ENCODE results near the gene GRIN3B. TPM values are rescaled to one million over a fixed set of nuclear protein-coding genes. Genes with fewer than 3 reads are reported as not detected.
A peak's percentile ranks its signal among the peaks of the same experiment; 100 is the strongest.

Gene GRIN3B
- total and polyA plus RNA-seq, 9 of the 15 experiments (the other 6 are each of a cell fraction or from before 2014, with no cell fraction given) = 0.06 to 0.95 (median 0.19) TPM; not detected in 6

DNA sequence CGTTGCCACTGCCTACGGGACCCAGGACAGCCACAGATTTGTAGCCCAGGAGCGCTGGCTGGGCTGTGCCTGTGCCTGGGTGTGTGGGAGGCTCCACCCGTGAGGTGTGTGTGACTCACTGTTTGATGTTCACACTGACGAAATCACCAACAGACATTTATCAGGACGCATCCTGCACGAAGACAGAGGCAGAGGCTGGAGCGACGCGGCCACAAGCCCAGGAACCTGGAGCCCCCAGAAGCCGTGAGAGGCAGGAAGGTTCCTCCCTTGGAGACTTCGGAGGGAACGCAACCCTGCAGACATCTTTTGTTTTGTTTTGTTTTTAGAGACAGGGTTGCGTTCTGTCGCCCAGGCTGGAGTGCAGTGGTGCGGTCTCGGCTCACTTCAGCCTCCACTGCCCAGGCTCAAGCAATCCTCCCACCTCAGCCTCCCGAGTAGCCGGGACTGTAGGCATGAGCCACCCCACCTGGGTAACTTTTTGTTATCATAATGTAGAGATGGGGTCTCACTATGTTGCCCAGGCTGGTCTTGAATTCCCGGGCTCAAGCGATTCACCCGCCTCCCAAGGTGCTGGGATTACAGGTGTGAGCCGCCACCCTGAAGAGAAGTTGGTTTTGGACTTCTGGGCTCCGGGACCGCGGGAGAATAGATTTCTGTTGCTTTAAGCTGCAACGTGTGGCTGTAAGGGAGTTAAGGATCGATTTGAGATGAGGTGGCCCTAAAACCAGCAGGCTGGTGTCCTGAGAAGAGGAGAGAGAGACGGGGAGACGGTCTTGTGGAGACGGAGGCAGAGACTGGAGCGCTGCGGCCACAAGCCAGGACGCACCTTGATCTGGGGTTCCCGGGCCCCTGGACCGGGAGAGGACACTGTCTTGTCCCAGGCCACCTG, 41.0 kb upstream of the GRIN3B start (continued):
- no peak for TF ChIP-seq FOXK2 (conservative IDR thresholded peaks at IDR 0.05 in 1 of 2, IDR thresholded peaks at IDR 0.05 in 1 of 2; ENCODE audit: low read depth in 2 of 2)
- peak; percentile 91 for TF ChIP-seq ZNF121 (CRISPR knock-in tag; conservative IDR thresholded peaks at IDR 0.05)
- TF ChIP-seq GATAD2A (IDR thresholded peaks at IDR 0.05) = no peak
- TF ChIP-seq, protein P1, sequence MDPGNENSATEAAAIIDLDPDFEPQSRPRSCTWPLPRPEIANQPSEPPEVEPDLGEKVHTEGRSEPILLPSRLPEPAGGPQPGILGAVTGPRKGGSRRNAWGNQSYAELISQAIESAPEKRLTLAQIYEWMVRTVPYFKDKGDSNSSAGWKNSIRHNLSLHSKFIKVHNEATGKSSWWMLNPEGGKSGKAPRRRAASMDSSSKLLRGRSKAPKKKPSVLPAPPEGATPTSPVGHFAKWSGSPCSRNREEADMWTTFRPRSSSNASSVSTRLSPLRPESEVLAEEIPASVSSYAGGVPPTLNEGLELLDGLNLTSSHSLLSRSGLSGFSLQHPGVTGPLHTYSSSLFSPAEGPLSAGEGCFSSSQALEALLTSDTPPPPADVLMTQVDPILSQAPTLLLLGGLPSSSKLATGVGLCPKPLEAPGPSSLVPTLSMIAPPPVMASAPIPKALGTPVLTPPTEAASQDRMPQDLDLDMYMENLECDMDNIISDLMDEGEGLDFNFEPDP (CRISPR knock-in tag; IDR thresholded peaks at IDR 0.05) = no peak
- TF ChIP-seq DPF2 (IDR thresholded peaks at IDR 0.05) = peak; percentile 92
- TF ChIP-seq, protein P2, sequence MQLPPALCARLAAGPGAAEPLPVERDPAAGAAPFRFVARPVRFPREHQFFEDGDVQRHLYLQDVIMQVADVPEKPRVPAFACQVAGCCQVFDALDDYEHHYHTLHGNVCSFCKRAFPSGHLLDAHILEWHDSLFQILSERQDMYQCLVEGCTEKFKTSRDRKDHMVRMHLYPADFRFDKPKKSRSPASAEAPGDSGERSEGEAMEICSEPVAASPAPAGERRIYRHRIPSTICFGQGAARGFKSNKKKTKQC (CRISPR knock-in tag; IDR thresholded peaks at IDR 0.05) = no peak
- TF ChIP-seq RBM25 (IDR thresholded peaks at IDR 0.05; ENCODE audit: low read depth, low read length, severe bottlenecking) = no peak
- peak; percentile 75 for TF ChIP-seq JUNB (CRISPR knock-in tag; conservative IDR thresholded peaks at IDR 0.05)
- no peak for TF ChIP-seq POLR2AphosphoS2 (IDR thresholded peaks at IDR 0.05; ENCODE audit: low read length)
- TF ChIP-seq, protein P3, sequence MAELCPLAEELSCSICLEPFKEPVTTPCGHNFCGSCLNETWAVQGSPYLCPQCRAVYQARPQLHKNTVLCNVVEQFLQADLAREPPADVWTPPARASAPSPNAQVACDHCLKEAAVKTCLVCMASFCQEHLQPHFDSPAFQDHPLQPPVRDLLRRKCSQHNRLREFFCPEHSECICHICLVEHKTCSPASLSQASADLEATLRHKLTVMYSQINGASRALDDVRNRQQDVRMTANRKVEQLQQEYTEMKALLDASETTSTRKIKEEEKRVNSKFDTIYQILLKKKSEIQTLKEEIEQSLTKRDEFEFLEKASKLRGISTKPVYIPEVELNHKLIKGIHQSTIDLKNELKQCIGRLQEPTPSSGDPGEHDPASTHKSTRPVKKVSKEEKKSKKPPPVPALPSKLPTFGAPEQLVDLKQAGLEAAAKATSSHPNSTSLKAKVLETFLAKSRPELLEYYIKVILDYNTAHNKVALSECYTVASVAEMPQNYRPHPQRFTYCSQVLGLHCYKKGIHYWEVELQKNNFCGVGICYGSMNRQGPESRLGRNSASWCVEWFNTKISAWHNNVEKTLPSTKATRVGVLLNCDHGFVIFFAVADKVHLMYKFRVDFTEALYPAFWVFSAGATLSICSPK (IDR thresholded peaks at IDR 0.05; ENCODE audit: borderline replicate concordance) = no peak
- TF ChIP-seq, protein P4, sequence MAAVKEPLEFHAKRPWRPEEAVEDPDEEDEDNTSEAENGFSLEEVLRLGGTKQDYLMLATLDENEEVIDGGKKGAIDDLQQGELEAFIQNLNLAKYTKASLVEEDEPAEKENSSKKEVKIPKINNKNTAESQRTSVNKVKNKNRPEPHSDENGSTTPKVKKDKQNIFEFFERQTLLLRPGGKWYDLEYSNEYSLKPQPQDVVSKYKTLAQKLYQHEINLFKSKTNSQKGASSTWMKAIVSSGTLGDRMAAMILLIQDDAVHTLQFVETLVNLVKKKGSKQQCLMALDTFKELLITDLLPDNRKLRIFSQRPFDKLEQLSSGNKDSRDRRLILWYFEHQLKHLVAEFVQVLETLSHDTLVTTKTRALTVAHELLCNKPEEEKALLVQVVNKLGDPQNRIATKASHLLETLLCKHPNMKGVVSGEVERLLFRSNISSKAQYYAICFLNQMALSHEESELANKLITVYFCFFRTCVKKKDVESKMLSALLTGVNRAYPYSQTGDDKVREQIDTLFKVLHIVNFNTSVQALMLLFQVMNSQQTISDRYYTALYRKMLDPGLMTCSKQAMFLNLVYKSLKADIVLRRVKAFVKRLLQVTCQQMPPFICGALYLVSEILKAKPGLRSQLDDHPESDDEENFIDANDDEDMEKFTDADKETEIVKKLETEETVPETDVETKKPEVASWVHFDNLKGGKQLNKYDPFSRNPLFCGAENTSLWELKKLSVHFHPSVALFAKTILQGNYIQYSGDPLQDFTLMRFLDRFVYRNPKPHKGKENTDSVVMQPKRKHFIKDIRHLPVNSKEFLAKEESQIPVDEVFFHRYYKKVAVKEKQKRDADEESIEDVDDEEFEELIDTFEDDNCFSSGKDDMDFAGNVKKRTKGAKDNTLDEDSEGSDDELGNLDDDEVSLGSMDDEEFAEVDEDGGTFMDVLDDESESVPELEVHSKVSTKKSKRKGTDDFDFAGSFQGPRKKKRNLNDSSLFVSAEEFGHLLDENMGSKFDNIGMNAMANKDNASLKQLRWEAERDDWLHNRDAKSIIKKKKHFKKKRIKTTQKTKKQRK (IDR thresholded peaks at IDR 0.05; ENCODE audit: borderline replicate concordance, low read depth, low read length) = no peak
- TF ChIP-seq, protein P5, sequence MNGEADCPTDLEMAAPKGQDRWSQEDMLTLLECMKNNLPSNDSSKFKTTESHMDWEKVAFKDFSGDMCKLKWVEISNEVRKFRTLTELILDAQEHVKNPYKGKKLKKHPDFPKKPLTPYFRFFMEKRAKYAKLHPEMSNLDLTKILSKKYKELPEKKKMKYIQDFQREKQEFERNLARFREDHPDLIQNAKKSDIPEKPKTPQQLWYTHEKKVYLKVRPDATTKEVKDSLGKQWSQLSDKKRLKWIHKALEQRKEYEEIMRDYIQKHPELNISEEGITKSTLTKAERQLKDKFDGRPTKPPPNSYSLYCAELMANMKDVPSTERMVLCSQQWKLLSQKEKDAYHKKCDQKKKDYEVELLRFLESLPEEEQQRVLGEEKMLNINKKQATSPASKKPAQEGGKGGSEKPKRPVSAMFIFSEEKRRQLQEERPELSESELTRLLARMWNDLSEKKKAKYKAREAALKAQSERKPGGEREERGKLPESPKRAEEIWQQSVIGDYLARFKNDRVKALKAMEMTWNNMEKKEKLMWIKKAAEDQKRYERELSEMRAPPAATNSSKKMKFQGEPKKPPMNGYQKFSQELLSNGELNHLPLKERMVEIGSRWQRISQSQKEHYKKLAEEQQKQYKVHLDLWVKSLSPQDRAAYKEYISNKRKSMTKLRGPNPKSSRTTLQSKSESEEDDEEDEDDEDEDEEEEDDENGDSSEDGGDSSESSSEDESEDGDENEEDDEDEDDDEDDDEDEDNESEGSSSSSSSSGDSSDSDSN (IDR thresholded peaks at IDR 0.05; ENCODE audit: borderline replicate concordance in 1 of 2, low read depth in 2 of 2, low read length in 2 of 2) = peak in 1 of 2 experiments; percentile 84; a peak in 2 of 4 replicates
- TF ChIP-seq LEF1 (IDR thresholded peaks at IDR 0.05) = peak; percentile 83
- TF ChIP-seq NR2F6 (CRISPR knock-in tag; IDR thresholded peaks at IDR 0.05) = no peak
- TF ChIP-seq, protein P6, sequence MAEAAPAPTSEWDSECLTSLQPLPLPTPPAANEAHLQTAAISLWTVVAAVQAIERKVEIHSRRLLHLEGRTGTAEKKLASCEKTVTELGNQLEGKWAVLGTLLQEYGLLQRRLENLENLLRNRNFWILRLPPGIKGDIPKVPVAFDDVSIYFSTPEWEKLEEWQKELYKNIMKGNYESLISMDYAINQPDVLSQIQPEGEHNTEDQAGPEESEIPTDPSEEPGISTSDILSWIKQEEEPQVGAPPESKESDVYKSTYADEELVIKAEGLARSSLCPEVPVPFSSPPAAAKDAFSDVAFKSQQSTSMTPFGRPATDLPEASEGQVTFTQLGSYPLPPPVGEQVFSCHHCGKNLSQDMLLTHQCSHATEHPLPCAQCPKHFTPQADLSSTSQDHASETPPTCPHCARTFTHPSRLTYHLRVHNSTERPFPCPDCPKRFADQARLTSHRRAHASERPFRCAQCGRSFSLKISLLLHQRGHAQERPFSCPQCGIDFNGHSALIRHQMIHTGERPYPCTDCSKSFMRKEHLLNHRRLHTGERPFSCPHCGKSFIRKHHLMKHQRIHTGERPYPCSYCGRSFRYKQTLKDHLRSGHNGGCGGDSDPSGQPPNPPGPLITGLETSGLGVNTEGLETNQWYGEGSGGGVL (CRISPR knock-in tag; IDR thresholded peaks at IDR 0.05) = no peak

Measured in K562 (cell line).